Small intestine (tissue), 7 donors: ENCODE results near the gene MICU1. TPM values are rescaled to one million over a fixed set of nuclear protein-coding genes. Genes with fewer than 3 reads are reported as not detected.
"Not testable (repeated sequence)": the region's sequence is repeated elsewhere in the genome, so short reads cannot be mapped to it uniquely, and the experiment has no call there.

ENCODE experiments used
- DNase-seq, 2 donors: peaks; one replicate each; pipeline versions ENCODE4 v3.0.0 to v3.0.0-alpha.2; 2013
- FAIRE-seq: peaks from 2 replicates; lab custom pipeline; 2012; peaks lifted over from hg19 to GRCh38; lab: Jason Lieb, UNC
- H3K27ac ChIP-seq, 3 donors: one replicate each; pipeline ENCODE4 v1.5.1; 2013; ENCODE audit warnings: low read length in 2 of 3, mild to moderate bottlenecking in 2 of 3, control low read depth in 1 of 3, inconsistent platforms in 1 of 3, low read depth in 1 of 3, moderate library complexity in 1 of 3
- H3K27me3 ChIP-seq, 3 donors: one replicate each; pipeline ENCODE4 v1.6.1; 2013; ENCODE audit warnings: low read length in 3 of 3, inconsistent platforms in 1 of 3; ENCODE audit not compliant: control insufficient read depth in 3 of 3, insufficient read depth in 3 of 3
- H3K36me3 ChIP-seq, 3 donors: one replicate each; pipeline ENCODE4 v1.6.1; 2013; ENCODE audit warnings: low read length in 3 of 3, inconsistent platforms in 1 of 3, low read depth in 1 of 3, mild to moderate bottlenecking in 1 of 3, moderate library complexity in 1 of 3; ENCODE audit not compliant: control insufficient read depth in 3 of 3, insufficient read depth in 2 of 3
- H3K4me1 ChIP-seq, 3 donors: one replicate each; pipeline ENCODE4 v1.6.1; 2013; ENCODE audit warnings: low read length in 2 of 3, inconsistent platforms in 1 of 3, low read depth in 1 of 3, mild to moderate bottlenecking in 1 of 3, moderate library complexity in 1 of 3; ENCODE audit not compliant: control insufficient read depth in 3 of 3, insufficient read depth in 2 of 3
- H3K4me3 ChIP-seq, 3 donors: one replicate each; pipeline ENCODE4 v1.5.1; 2013; ENCODE audit warnings: low read length in 3 of 3, control low read depth in 1 of 3, inconsistent platforms in 1 of 3, low read depth in 1 of 3, mild to moderate bottlenecking in 1 of 3, moderate library complexity in 1 of 3
- H3K9me3 ChIP-seq, 2 donors: one replicate each; pipeline ENCODE4 v1.6.1; 2013; ENCODE audit warnings: low read depth in 1 of 2, low read length in 1 of 2; ENCODE audit not compliant: control insufficient read depth in 2 of 2, insufficient read depth in 1 of 2
- WGBS, 3 donors: extraction: QIAGEN DNeasy Blood & Tissue Kit; methylation state at CpG; one replicate each; pipeline ENCODE4 v1.1.7; 2013; 5-methylcytosine and 5-hydroxymethylcytosine counted together
- polyA plus RNA-seq, 4 donors: library from polyadenylated mRNA; stranded (reverse) in 3 of 4; unstranded in 1 of 4; fragments of 200-250 nt in 3 of 4; fragments of 120-200 nt in 1 of 4; gene quantifications; one replicate each; pipeline versions ENCODE4 v1.2.1 to v1.2.3, GENCODE V29; 2013
- donor health status: healthy with polysubstance abuse.
- donor health status: control.
- donor health status: control.
- donor health status: Bipolar disorder and iron deficiency.
- donor health status: healthy.

The MICU1 gene
- polyA plus RNA-seq, 4 donors = 32.5 to 64.1 (median 45.1) TPM

- DNase-seq = no peak
- Histone ChIP-seq H3K36me3 (no peaks in the 10 kb centered on the region), H3K4me3 (no peak overlapping the region), H3K9me3 (peaks cover 0 to 5% of the 10 kb centered on the region in 2 donors), H3K4me1 (peaks cover 0 to 15% (median 0%) of the 10 kb centered on the region in 3 donors), H3K27me3 (no peaks in the 10 kb centered on the region), H3K27ac (no peak overlapping the region)
- no peak for FAIRE-seq
Measured at GRCh38 chr10:72660220-72660619, 34.3 kb upstream of the MICU1 start.

- FAIRE-seq = no peak
- no peaks in the 10 kb centered on the region for H3K36me3 ChIP-seq
- H3K9me3 ChIP-seq = peaks cover 0 to 5% of the 10 kb centered on the region in 2 donors
- H3K27ac ChIP-seq = no peak overlapping the region
- no peaks in the 10 kb centered on the region for H3K27me3 ChIP-seq
- no peak overlapping the region for H3K4me3 ChIP-seq
- peaks cover 0 to 15% (median 0%) of the 10 kb centered on the region in 3 donors for H3K4me1 ChIP-seq
- no peak for DNase-seq
- 91 to 95% (median 92%) methylated on average over 8 of the region's 8 CpGs for WGBS, 3 donors
Measured at GRCh38 chr10:72659694-72660093, 33.8 kb upstream of the MICU1 start.

GRCh38 chr10:72658696-72659400 is 33.0 kb upstream of the MICU1 start:
- Histone ChIP-seq H3K4me1 (peaks cover 0 to 16% (median 2%) of the 10 kb centered on the region in 3 donors), H3K27me3 (no peaks in the 10 kb centered on the region), H3K9me3 (peaks cover 0 to 5% of the 10 kb centered on the region in 2 donors), H3K36me3 (no peaks in the 10 kb centered on the region), H3K27ac (no peak overlapping the region), H3K4me3 (no peak overlapping the region)
- no peak for FAIRE-seq
- WGBS, 3 donors = 79 to 90% (median 84%) methylated on average over 5 of the region's 5 CpGs
- no peak for DNase-seq

GRCh38 chr10:72654720-72655119 is 28.8 kb upstream of the MICU1 start:
- Histone ChIP-seq H3K27me3 (no peaks in the 10 kb centered on the region), H3K4me3 (no peak overlapping the region), H3K27ac (no peak overlapping the region), H3K36me3 (no peaks in the 10 kb centered on the region), H3K9me3 (no peaks in the 10 kb centered on the region), H3K4me1 (peaks cover 0 to 9% (median 4%) of the 10 kb centered on the region in 3 donors)
- FAIRE-seq (no peak), DNase-seq (no peak)
- WGBS, 3 donors = 48 to 60% (median 59%) methylated on average over 3 of the region's 3 CpGs

GRCh38 chr10:72653383-72654096 is 27.7 kb upstream of the MICU1 start:
- DNase-seq = no peak
- 38 to 58% (median 50%) methylated on average over 6 of the region's 6 CpGs for WGBS, 3 donors
- Histone ChIP-seq H3K27me3 (no peaks in the 10 kb centered on the region), H3K4me1 (peaks cover 0 to 9% (median 4%) of the 10 kb centered on the region in 3 donors), H3K4me3 (no peak overlapping the region), H3K27ac (peak overlapping the region in 1 of 3 donors; percentile 47), H3K36me3 (no peaks in the 10 kb centered on the region), H3K9me3 (no peaks in the 10 kb centered on the region)
- no peak for FAIRE-seq

- Histone ChIP-seq H3K27ac (no peak overlapping the region), H3K36me3 (no peaks in the 10 kb centered on the region), H3K27me3 (no peaks in the 10 kb centered on the region), H3K4me3 (no peak overlapping the region), H3K9me3 (no peaks in the 10 kb centered on the region), H3K4me1 (peaks cover 0 to 7% (median 2%) of the 10 kb centered on the region in 3 donors)
- WGBS, 3 donors = 60 to 63% (median 62%) methylated on average over 5 of the region's 5 CpGs
- no peak for DNase-seq
- FAIRE-seq = no peak
Measured at GRCh38 chr10:72649291-72649690, 23.4 kb upstream of the MICU1 start.

- no peak overlapping the region for H3K27ac ChIP-seq
- no peak for DNase-seq
- H3K27me3 ChIP-seq = no peaks in the 10 kb centered on the region
- no peaks in the 10 kb centered on the region for H3K9me3 ChIP-seq
- FAIRE-seq = no peak
- H3K4me3 ChIP-seq = no peak overlapping the region
- H3K36me3 ChIP-seq = no peaks in the 10 kb centered on the region
- 94 to 100% (median 95%) methylated on average over 1 of the region's 1 CpG for WGBS, 3 donors
- H3K4me1 ChIP-seq = no peaks in the 10 kb centered on the region
Measured at GRCh38 chr10:72648301-72648700, 22.4 kb upstream of the MICU1 start.

- H3K4me1 ChIP-seq, FAIRE-seq, H3K4me3 ChIP-seq, H3K36me3 ChIP-seq, H3K27ac ChIP-seq, DNase-seq, H3K9me3 ChIP-seq, H3K27me3 ChIP-seq: not testable (repeated sequence)
- 95% methylated on average over 2 to 3 of the region's 3 CpGs for WGBS, 3 donors
Measured at GRCh38 chr10:72646971-72647370, 21.1 kb upstream of the MICU1 start.
